Activated CD8-positive, alpha-beta memory T cell treated with anti-CD3 and anti-CD28 coated beads for 36 hours (primary cell): ENCODE data around the gene ANGPTL8. TPM values are rescaled to one million over a fixed set of nuclear protein-coding genes. Genes with fewer than 3 reads are reported as not detected.

Experiments
- CTCF ChIA-PET: fragments of 350-600 bp; sonication (Branson Sonifier 250); formaldehyde crosslinking; loops from one replicate; lab custom pipeline; 2021; ENCODE audit warnings: antibody characterized with exemption; lab: Charles Lee
- POLR2A ChIA-PET: fragments of 350-600 bp; sonication (Branson Sonifier 250); formaldehyde crosslinking; loops from one replicate; lab custom pipeline; 2021; ENCODE audit warnings: antibody characterized with exemption; lab: Charles Lee
- total RNA-seq, 2 experiments: library from RNA; stranded (reverse); gene quantifications; one replicate each; pipeline ENCODE4 v1.2.3, GENCODE V29; 2021

ANGPTL8 gene
- not detected for total RNA-seq

DNA sequence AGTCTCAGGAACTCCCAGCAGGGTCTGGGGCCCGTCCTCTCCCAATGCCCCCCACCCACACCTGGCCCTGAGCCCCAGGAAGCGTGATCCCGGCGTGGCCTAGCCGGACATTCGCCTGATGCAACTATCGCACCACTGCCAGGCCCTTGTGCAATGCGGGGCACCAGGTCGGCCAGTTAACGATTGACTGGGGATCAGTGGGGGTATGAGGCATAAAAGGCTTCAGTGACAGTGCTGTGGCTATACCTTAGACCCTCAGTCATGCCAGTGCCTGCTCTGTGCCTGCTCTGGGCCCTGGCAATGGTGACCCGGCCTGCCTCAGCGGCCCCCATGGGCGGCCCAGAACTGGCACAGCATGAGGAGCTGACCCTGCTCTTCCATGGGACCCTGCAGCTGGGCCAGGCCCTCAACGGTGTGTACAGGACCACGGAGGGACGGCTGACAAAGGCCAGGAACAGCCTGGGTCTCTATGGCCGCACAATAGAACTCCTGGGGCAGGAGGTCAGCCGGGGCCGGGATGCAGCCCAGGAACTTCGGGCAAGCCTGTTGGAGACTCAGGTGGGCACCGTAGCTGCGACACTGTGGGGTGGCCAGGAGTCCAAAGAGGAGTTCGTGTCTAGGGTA is at the start of gene ANGPTL8:
Gene ANGPTL8 (plus strand): TSS at position 243 of the 624 bp plus-strand sequence. CDS start 19 bp downstream, at position 262.
- CTCF ChIA-PET: interaction anchor here (0.5 to 0.6 kb wide), 2 partner anchors 23 to 124 kb away, joined by 3 read pairs; partner anchors contain the start of gene DOCK6
- POLR2A ChIA-PET: interaction anchor here (0.6 kb wide), 1 partner anchor 1656 kb away, joined by 16 read pairs; no protein-coding TSS in a partner anchor

- POLR2A ChIA-PET: interaction anchor here (0.6 kb wide), 1 partner anchor 17 kb away, joined by 6 read pairs; no protein-coding TSS in a partner anchor
- CTCF ChIA-PET: interaction anchor here (1.0 to 1.4 kb wide), 2 partner anchors 13 to 292 kb away, joined by 3 read pairs; no protein-coding TSS in a partner anchor
These were observed 48.9 kb upstream of the ANGPTL8 start for GRCh38 chr19:11190501-11190900.

GRCh38 chr19:11191273-11191755 is 48.1 kb upstream of the ANGPTL8 start:
- ChIA-PET CTCF (interaction anchor here (0.9 to 1.4 kb wide), 2 partner anchors 11 to 291 kb away, joined by 3 read pairs; no protein-coding TSS in a partner anchor), POLR2A (interaction anchor here (0.6 kb wide), 1 partner anchor 16 kb away, joined by 6 read pairs; no protein-coding TSS in a partner anchor)

GRCh38 chr19:11191934-11192333 is 47.5 kb upstream of the ANGPTL8 start:
- ChIA-PET POLR2A (no interaction called here), CTCF (interaction anchor here (0.9 to 1.4 kb wide), 2 partner anchors 10 to 290 kb away, joined by 3 read pairs; no protein-coding TSS in a partner anchor)

GRCh38 chr19:11192957-11193939 is 46.2 kb upstream of the ANGPTL8 start:
- ChIA-PET CTCF (interaction anchor here (0.7 kb wide), 1 partner anchor 57 kb away, joined by 3 read pairs; no protein-coding TSS in a partner anchor), POLR2A (no interaction called here)

DNA sequence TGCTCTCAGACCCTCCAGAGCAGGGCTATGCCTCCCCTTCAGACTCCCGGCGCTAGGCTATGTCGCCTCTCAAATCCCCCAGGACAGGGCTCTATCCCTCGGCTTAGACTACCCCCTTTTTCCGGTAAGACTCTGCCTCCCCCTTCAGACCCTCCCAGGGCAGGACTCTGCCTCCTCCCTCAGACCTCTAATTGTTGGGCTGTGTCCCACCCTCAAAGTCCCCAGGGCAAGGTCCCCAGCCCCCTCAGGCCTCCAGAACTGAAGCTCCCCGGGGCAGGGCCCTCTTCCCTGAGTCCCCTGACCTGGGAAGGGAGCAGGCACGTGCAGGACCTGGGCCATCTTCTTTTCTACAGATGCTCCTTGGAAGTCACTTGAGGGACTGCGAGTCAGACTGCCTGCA is 45.2 kb upstream of the ANGPTL8 start:
- ChIA-PET CTCF (interaction anchor here (1.3 kb wide), 1 partner anchor 10 kb away, joined by 3 read pairs; no protein-coding TSS in a partner anchor), POLR2A (no interaction called here)

DNA sequence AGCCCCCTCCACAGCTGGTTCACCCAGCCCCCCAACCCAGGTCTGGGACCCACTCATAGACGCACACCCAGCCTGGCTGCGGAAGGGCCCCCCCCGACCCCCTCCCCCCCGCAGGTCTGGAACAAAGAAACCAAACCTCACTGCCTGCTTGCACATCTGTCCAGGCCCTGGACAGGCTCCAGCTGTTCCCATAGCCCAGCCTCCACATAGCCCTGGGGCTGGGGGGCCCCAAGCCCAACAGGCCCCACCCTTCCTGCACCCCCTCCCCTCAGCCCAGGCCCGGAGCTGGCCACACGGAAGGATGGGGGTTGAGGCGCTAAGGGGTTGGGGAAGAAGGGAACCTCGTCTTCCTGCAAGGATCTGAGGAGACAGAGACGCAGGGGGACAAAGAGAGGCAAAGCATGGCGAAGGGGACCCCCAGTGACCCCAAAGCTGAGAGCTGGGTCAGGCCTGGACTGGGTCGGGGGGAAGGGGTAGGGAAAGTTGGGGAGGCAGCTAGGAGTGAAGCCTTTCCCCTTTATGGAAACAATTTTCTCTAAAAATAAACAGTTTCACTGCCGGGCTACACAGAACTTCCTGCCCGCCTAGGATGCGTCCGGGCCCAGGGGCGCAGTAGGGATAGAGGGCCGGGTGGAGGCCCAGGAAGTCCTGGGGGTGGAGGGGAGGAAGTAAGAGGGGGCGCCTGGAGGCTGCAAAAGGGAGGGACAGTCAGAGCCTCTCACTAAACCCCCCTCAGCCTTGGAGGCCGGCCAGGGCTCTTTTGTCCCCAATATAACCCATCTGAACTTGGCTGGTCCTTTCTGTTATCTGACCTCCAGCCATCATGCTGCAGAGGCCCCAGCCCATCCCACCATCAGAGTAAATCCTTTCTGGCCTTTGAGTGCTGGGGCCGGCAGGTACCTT is 44.5 kb upstream of the ANGPTL8 start:
- ChIA-PET POLR2A (no interaction called here), CTCF (interaction anchor here (1.3 kb wide), 1 partner anchor 9 kb away, joined by 3 read pairs; no protein-coding TSS in a partner anchor)

DNA sequence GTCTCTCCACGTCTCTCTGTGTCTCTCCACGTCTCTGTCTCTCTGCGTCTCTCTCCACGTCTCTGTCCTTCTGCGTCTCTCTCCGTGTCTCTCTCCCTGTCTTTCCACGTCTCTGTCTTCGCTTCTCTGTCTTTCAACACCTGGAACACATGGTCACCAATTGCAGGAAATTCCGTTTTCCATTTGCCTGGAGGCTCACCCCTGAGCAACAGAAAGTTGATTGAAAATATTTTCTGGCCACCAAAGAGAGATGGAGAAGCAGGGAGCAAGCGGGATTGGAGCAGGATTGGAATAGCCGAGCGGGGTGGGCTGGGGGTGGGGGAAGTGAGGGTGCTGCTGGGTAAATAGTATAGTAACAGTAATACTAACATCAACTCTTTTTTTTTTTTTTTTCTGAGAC is 43.7 kb upstream of the ANGPTL8 start:
- POLR2A ChIA-PET: no interaction called here
- CTCF ChIA-PET: interaction anchor here (1.3 kb wide), 1 partner anchor 9 kb away, joined by 3 read pairs; no protein-coding TSS in a partner anchor

- ChIA-PET CTCF (no interaction called here), POLR2A (no interaction called here)
These were observed 42.8 kb upstream of the ANGPTL8 start for GRCh38 chr19:11196406-11197287.

- POLR2A ChIA-PET: no interaction called here
- CTCF ChIA-PET: no interaction called here
These were observed 41.9 kb upstream of the ANGPTL8 start, which contains the start of gene KANK2 for GRCh38 chr19:11197291-11198174. Gene KANK2, minus strand, starts transcription at chr19:11197545. Its CDS starts 3,034 bp downstream, at chr19:11194511.

DNA sequence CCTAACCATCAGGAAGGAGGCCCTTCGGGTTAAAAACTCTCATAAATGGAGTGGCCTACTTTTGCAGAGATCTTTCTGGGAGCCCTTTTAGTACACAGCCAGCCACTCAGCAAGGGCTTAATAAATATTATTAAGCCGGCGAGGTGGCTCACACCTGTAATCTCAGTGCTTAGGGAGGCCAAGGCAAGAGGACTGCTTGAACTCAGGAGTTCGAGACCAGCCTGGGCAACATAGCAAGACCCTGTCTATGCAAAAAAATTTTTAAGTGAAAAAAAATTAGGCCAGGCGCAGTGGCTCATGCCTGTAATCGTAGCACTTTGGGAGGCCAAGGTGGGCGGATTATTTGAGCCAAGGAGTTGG is 41.3 kb upstream of the ANGPTL8 start:
- POLR2A ChIA-PET: no interaction called here
- CTCF ChIA-PET: no interaction called here

GRCh38 chr19:11198769-11199424 is 40.5 kb upstream of the ANGPTL8 start:
- CTCF ChIA-PET: interaction anchor here (0.7 kb wide), 1 partner anchor 182 kb away, joined by 3 read pairs; no protein-coding TSS in a partner anchor
- POLR2A ChIA-PET: no interaction called here

GRCh38 chr19:11199517-11199916 is 39.9 kb upstream of the ANGPTL8 start:
- CTCF ChIA-PET: no interaction called here

GRCh38 chr19:11200015-11200574 is 39.3 kb upstream of the ANGPTL8 start:
- ChIA-PET POLR2A (no interaction called here), CTCF (no interaction called here)

More at GRCh38 chr19:11199517-11199916, 39.9 kb upstream of the ANGPTL8 start:
- POLR2A ChIA-PET: no interaction called here

- CTCF ChIA-PET: no interaction called here
- POLR2A ChIA-PET: no interaction called here
These were observed 38.5 kb upstream of the ANGPTL8 start for GRCh38 chr19:11200931-11201330.
